Naive thymus-derived CD8-positive, alpha-beta T cell (primary cell): Measurements from ENCODE around the gene CDH23. TPM values are rescaled to one million over a fixed set of nuclear protein-coding genes. Genes with fewer than 3 reads are reported as not detected.

Experiments used
- ATAC-seq, 2 donors: fragments of 150-1000 bp; cut with Tn5 transposase in 1 of 2; sonication (Bioruptor Pico), chemical (Tn5 transposase) in 1 of 2; 1 replicate in 1 of 2; 2 replicates in 1 of 2; pipeline ENCODE4 v1.10.0; 2021; ENCODE audit warnings: mild to moderate bottlenecking in 2 of 2, moderate library complexity in 2 of 2
- POLR2A ChIA-PET: fragments of 350-600 bp; sonication (Branson Sonifier 250); formaldehyde crosslinking; loops from one replicate; lab custom pipeline; 2021; ENCODE audit warnings: antibody characterized with exemption; lab: Charles Lee
- DNase-seq, 10 donors: peaks; one replicate each; pipeline versions ENCODE4 v3.0.0 to v3.0.0-alpha.2; 2020 to 2022
- H3K27ac Mint-ChIP-seq, 10 donors: one replicate each; pipeline ENCODE4 v1.8.0; 2020 to 2022; ENCODE audit warnings: mild to moderate bottlenecking in 10 of 10, mixed read lengths in 10 of 10, moderate library complexity in 4 of 10, inconsistent platforms in 1 of 10
- H3K27me3 Mint-ChIP-seq, 5 donors: one replicate each; pipeline ENCODE4 v1.8.0; 2021 to 2022; ENCODE audit warnings: mixed read lengths in 5 of 5
- H3K36me3 Mint-ChIP-seq, 3 donors: one replicate each; pipeline ENCODE4 v1.8.0; 2020 to 2022; ENCODE audit warnings: mixed read lengths in 3 of 3, mild to moderate bottlenecking in 2 of 3, inconsistent platforms in 1 of 3
- H3K4me1 Mint-ChIP-seq, 4 donors: one replicate each; pipeline ENCODE4 v1.8.0; 2021 to 2022; ENCODE audit warnings: mixed read lengths in 4 of 4
- H3K4me3 Mint-ChIP-seq, 10 donors: one replicate each; pipeline ENCODE4 v1.8.0; 2020 to 2022; ENCODE audit warnings: mild to moderate bottlenecking in 10 of 10, mixed read lengths in 10 of 10, moderate library complexity in 6 of 10, inconsistent platforms in 1 of 10
- H3K9me3 Mint-ChIP-seq, 9 donors: one replicate each; pipeline ENCODE4 v1.8.0; 2020 to 2022; ENCODE audit warnings: mixed read lengths in 9 of 9, mild to moderate bottlenecking in 3 of 9, inconsistent platforms in 1 of 9, moderate library complexity in 1 of 9
- polyA plus RNA-seq, 3 donors: library from polyadenylated mRNA; unstranded; fragments of 300-500 nt; fragmentation: Illumina TruSeq; gene quantifications; one replicate each; pipeline ENCODE4 v1.2.3, GENCODE V29; 2021
- total RNA-seq, 8 experiments: library from RNA in 2 of 8; stranded (reverse) in 2 of 8; gene quantifications; one replicate each; pipeline ENCODE4 v1.2.3 and lab custom pipeline; 2021 to 2026

The CDH23 gene
- total and polyA plus RNA-seq, 5 experiments from 2014 or later, result 0.82 to 10.2 (median 3.8) TPM

DNA sequence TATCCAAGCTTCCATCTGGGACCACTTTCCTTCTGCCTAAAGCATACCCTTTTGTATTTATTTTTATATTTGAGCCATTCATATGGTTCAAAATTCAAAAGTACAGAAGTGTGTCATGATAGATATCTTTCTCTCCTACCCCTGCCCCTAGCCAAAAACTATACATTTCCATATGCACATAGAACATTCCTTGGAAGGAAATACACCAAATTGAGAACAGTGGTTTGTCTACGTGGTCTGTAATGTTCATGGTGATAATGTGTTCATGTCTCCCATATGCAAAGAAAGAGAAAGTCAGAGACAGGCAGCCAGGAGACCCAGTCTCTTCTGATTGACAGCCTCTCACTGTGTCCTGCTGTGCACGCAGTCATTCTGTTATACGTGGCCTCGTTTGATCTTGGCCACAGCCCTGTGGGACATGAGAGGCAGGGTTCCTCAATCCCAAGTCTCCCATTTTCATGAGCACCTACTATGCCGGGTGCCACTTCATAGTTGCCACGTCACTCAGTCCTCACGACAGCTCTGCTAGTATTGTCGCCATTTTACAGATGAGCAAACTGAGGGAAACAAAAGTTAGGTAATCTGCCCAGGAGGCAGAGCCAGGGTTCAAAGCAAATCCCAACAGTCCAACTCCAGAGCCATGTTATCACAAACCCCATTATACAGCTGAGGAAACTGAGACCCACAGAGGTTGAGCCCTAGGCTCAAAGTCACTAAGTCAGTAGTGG lies 8.0 kb upstream of the CDH23 start:
- Mint-ChIP-seq H3K4me3 (no peak overlapping the region), H3K4me1 (peaks cover 0 to 4% (median under 1%) of the 10 kb centered on the region in 4 donors), H3K36me3 (no peaks in the 10 kb centered on the region), H3K9me3 (no peaks in the 10 kb centered on the region), H3K27ac (no peak overlapping the region), H3K27me3 (peaks cover 9 to 49% (median 30%) of the 10 kb centered on the region in 5 donors)
- POLR2A ChIA-PET, result interaction anchor here (0.6 kb wide), 1 partner anchor 182 kb away, joined by 3 read pairs; no protein-coding TSS in a partner anchor
- ATAC-seq, result no peak
- DNase-seq, result no peak

DNA sequence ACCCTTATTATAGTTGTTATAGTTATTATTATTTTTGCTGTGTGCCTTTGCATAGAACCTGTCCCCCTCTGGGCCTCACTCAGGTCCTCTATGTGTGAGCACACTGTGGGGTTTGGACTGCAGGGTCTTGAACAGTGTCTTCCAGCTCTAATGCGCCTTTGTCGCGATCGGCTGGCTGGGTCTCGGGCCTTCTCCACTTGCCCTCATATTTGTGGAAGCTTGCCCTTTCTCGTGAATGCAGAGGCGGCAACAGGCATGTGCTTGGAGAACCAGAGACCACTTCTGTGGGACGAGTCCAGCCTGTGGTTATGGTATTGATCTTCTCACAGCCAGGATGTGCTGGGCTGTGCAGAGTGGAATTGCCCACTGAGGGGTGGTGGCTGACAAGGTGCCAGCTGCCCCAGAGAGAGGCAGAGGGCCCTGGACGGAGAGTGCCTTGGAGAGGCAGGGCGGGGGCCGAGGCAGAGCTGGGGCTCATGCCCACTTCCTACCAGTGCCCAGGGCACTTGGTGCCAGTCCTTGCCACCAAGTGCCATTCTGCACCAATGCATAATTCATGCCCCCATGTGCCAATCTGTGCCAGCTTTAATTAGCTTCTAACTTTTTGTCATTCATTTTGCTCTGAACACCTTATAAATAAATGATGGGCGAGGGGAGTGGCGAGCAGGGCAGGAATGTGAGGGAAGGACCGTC lies 6.8 kb upstream of the CDH23 start:
- Mint-ChIP-seq H3K9me3 (no peaks in the 10 kb centered on the region), H3K27me3 (peaks cover 13 to 61% (median 39%) of the 10 kb centered on the region in 5 donors), H3K27ac (no peak overlapping the region), H3K4me3 (no peak overlapping the region), H3K4me1 (peaks cover 0 to 4% (median under 1%) of the 10 kb centered on the region in 4 donors), H3K36me3 (no peaks in the 10 kb centered on the region)
- no peak for DNase-seq
- no peak for ATAC-seq
- POLR2A ChIA-PET, result interaction anchor here (0.6 kb wide), 1 partner anchor 181 kb away, joined by 3 read pairs; no protein-coding TSS in a partner anchor

DNA sequence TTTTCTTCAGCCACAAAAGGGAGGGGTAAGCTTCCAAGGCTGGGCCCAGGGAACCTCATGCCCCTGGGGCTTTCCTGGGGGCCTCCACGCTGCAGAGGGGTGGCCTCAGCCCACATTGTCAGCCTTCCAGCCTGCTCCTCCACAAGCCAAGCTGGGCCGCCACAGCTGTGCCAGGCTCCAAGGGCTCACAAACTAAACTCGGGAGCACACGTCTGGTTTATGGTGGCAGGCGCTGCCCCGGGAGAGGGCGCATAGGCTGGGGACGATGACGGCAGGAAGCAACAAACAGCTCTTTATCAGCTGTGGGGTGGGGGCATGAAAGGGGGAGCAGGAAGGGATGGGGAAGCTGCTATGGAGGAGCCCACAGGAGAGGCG lies 6.3 kb upstream of the CDH23 start:
- peaks cover 0 to 4% (median under 1%) of the 10 kb centered on the region in 4 donors for H3K4me1 Mint-ChIP-seq
- H3K27ac Mint-ChIP-seq, result no peak overlapping the region
- peaks cover 16 to 66% (median 44%) of the 10 kb centered on the region in 5 donors for H3K27me3 Mint-ChIP-seq
- POLR2A ChIA-PET, result no interaction called here
- ATAC-seq (peak in 1 of 2 donors; percentile 25), DNase-seq (no peak)
- no peaks in the 10 kb centered on the region for H3K9me3 Mint-ChIP-seq
- H3K4me3 Mint-ChIP-seq, result no peak overlapping the region
- no peaks in the 10 kb centered on the region for H3K36me3 Mint-ChIP-seq

GRCh38 chr10:71390921-71391690 lies 5.6 kb upstream of the CDH23 start:
- no peak for DNase-seq
- POLR2A ChIA-PET, result no interaction called here
- no peak overlapping the region for H3K4me3 Mint-ChIP-seq
- H3K4me1 Mint-ChIP-seq, result peaks cover 0 to 7% (median 5%) of the 10 kb centered on the region in 4 donors
- H3K27ac Mint-ChIP-seq, result no peak overlapping the region
- ATAC-seq, result no peak
- H3K9me3 Mint-ChIP-seq, result no peaks in the 10 kb centered on the region
- H3K36me3 Mint-ChIP-seq, result no peaks in the 10 kb centered on the region
- peaks cover 23 to 73% (median 51%) of the 10 kb centered on the region in 5 donors for H3K27me3 Mint-ChIP-seq

DNA sequence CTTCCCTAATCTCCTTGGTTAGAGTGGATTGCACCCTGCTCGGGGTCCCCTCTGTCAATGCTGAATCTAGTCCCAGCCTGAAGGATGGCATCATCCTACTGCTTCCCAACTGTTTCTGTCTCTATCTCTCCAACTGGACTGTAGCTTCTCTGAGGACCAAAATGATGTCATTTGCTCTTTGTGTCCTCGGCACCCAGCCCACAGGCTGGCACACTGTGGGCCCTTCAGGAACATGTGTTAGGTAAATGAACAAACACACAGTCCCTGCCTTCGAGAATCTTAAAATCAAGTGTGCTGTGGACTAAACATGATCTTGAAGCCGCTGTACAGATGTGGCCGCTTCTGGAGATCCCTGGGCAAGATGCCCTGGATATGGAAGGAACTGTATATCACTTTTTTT lies 5.0 kb upstream of the CDH23 start:
- Mint-ChIP-seq H3K27me3 (peaks cover 23 to 73% (median 52%) of the 10 kb centered on the region in 5 donors), H3K36me3 (no peaks in the 10 kb centered on the region), H3K4me1 (peaks cover 0 to 8% (median 5%) of the 10 kb centered on the region in 4 donors), H3K9me3 (no peaks in the 10 kb centered on the region), H3K4me3 (no peak overlapping the region), H3K27ac (no peak overlapping the region)
- ATAC-seq (no peak), DNase-seq (no peak)
- POLR2A ChIA-PET, result no interaction called here

GRCh38 chr10:71392292-71392691 lies 4.4 kb upstream of the CDH23 start:
- no peak overlapping the region for H3K4me3 Mint-ChIP-seq
- H3K27ac Mint-ChIP-seq, result no peak overlapping the region
- H3K36me3 Mint-ChIP-seq, result no peaks in the 10 kb centered on the region
- no peaks in the 10 kb centered on the region for H3K9me3 Mint-ChIP-seq
- peaks cover 23 to 73% (median 51%) of the 10 kb centered on the region in 5 donors for H3K27me3 Mint-ChIP-seq
- DNase-seq (no peak), ATAC-seq (no peak)
- H3K4me1 Mint-ChIP-seq, result peaks cover 0 to 8% (median 5%) of the 10 kb centered on the region in 4 donors
- POLR2A ChIA-PET, result no interaction called here

- DNase-seq (no peak), ATAC-seq (no peak)
- Mint-ChIP-seq H3K36me3 (no peaks in the 10 kb centered on the region), H3K27ac (peak overlapping the region in 1 of 10 donors; percentile 70), H3K9me3 (no peaks in the 10 kb centered on the region), H3K4me1 (peaks cover under 1 to 15% (median 9%) of the 10 kb centered on the region in 4 donors), H3K27me3 (peaks cover 26 to 77% (median 51%) of the 10 kb centered on the region in 5 donors), H3K4me3 (no peak overlapping the region)
- POLR2A ChIA-PET, result no interaction called here
Measured at GRCh38 chr10:71392791-71393781, 3.6 kb upstream of the CDH23 start.

GRCh38 chr10:71393841-71394475 lies 2.8 kb upstream of the CDH23 start:
- peak overlapping the region in 1 of 10 donors; percentile 35 for H3K27ac Mint-ChIP-seq
- no peaks in the 10 kb centered on the region for H3K36me3 Mint-ChIP-seq
- H3K9me3 Mint-ChIP-seq, result no peaks in the 10 kb centered on the region
- no peak for DNase-seq
- H3K4me1 Mint-ChIP-seq, result peaks cover 2 to 19% (median 11%) of the 10 kb centered on the region in 4 donors
- no peak overlapping the region for H3K4me3 Mint-ChIP-seq
- POLR2A ChIA-PET, result no interaction called here
- ATAC-seq, result no peak
- H3K27me3 Mint-ChIP-seq, result peaks cover 28 to 78% (median 51%) of the 10 kb centered on the region in 5 donors

GRCh38 chr10:71394926-71395562 lies 1.7 kb upstream of the CDH23 start:
- no peaks in the 10 kb centered on the region for H3K9me3 Mint-ChIP-seq
- H3K4me3 Mint-ChIP-seq, result peak overlapping the region in 1 of 10 donors; percentile 86
- DNase-seq, result no peak
- POLR2A ChIA-PET, result no interaction called here
- H3K27ac Mint-ChIP-seq, result no peak overlapping the region
- H3K4me1 Mint-ChIP-seq, result peaks cover 2 to 19% (median 11%) of the 10 kb centered on the region in 4 donors
- ATAC-seq, result no peak
- peaks cover 28 to 80% (median 55%) of the 10 kb centered on the region in 5 donors for H3K27me3 Mint-ChIP-seq
- no peaks in the 10 kb centered on the region for H3K36me3 Mint-ChIP-seq

DNA sequence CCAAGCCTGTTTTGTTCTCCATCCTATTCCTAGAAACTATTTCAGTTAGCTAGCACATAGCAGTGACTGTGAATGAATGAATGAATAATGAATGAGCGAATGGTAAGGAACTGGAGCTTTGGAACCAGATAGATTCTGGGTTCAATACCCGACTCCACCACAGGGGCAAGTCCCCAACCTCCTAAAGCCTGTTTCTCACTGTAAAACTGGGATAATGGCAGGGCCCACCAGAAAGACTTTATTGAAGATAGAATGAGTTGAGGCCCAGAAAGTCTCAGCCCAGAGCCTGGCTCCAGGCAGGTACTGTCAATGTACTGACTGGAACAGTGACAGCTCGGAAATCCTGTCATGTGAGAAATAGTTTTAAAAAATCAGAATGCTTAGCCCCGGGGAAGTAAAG lies 1.1 kb upstream of the CDH23 start:
- Mint-ChIP-seq H3K4me1 (peaks cover 2 to 19% (median 10%) of the 10 kb centered on the region in 4 donors), H3K27me3 (peaks cover 28 to 78% (median 58%) of the 10 kb centered on the region in 5 donors), H3K27ac (no peak overlapping the region), H3K4me3 (peak overlapping the region; percentile 61 to 86 (median 74)), H3K9me3 (no peaks in the 10 kb centered on the region), H3K36me3 (no peaks in the 10 kb centered on the region)
- ATAC-seq, result no peak
- POLR2A ChIA-PET, result no interaction called here
- no peak for DNase-seq
